ENCODE data around the gene IGDCC3.

Gene IGDCC3

GRCh38 chr15:65377976-65378366 is at the start of gene IGDCC3:
Gene IGDCC3, minus strand, starts transcription at chr15:65378002. Its CDS starts 214 bp downstream, at chr15:65377788.
- no peak for TF ChIP-seq CTCF (IDR thresholded peaks at IDR 0.05; ENCODE audit: low read depth, low read length)
- peak within 1 kb of the TSS; percentile 36 to 50 for H3K4me3 ChIP-seq (replicated peaks in 1 of 2; ENCODE audit: low read depth in 2 of 2, low read length in 2 of 2)
- peak in 1 of 2 donors; percentile 21 for DNase-seq (ENCODE audit: low read depth in 2 of 2)

- no peak for DNase-seq (ENCODE audit: low read depth in 2 of 2)
- no peak overlapping the region for H3K4me3 ChIP-seq (replicated peaks in 1 of 2; ENCODE audit: low read depth in 2 of 2, low read length in 2 of 2)
- TF ChIP-seq CTCF (IDR thresholded peaks at IDR 0.05; ENCODE audit: low read depth, low read length) = no peak
Measured at GRCh38 chr15:65426216-65426853, 48.5 kb upstream of the IGDCC3 start.

- no peak for TF ChIP-seq CTCF (IDR thresholded peaks at IDR 0.05; ENCODE audit: low read depth, low read length)
- DNase-seq (ENCODE audit: low read depth in 2 of 2) = no peak
- H3K4me3 ChIP-seq (replicated peaks in 1 of 2; ENCODE audit: low read depth in 2 of 2, low read length in 2 of 2) = no peak overlapping the region
Measured at GRCh38 chr15:65424683-65425082, 46.9 kb upstream of the IGDCC3 start.

GRCh38 chr15:65423976-65424679 is 46.3 kb upstream of the IGDCC3 start:
- no peak overlapping the region for H3K4me3 ChIP-seq (replicated peaks in 1 of 2; ENCODE audit: low read depth in 2 of 2, low read length in 2 of 2)
- TF ChIP-seq CTCF (IDR thresholded peaks at IDR 0.05; ENCODE audit: low read depth, low read length) = no peak
- DNase-seq (ENCODE audit: low read depth in 2 of 2) = peak in 1 of 2 donors; percentile 31

GRCh38 chr15:65423150-65423975 is 45.6 kb upstream of the IGDCC3 start:
- no peak for TF ChIP-seq CTCF (IDR thresholded peaks at IDR 0.05; ENCODE audit: low read depth, low read length)
- H3K4me3 ChIP-seq (replicated peaks in 1 of 2; ENCODE audit: low read depth in 2 of 2, low read length in 2 of 2) = no peak overlapping the region
- DNase-seq (ENCODE audit: low read depth in 2 of 2) = no peak

- DNase-seq (ENCODE audit: low read depth in 2 of 2) = peak in 1 of 2 donors; percentile 29
- H3K4me3 ChIP-seq (replicated peaks in 1 of 2; ENCODE audit: low read depth in 2 of 2, low read length in 2 of 2) = peak overlapping the region; percentile 33 to 48
- no peak for TF ChIP-seq CTCF (IDR thresholded peaks at IDR 0.05; ENCODE audit: low read depth, low read length)
Measured at GRCh38 chr15:65421360-65422215, 43.8 kb upstream of the IGDCC3 start.
